IMR-90 (cell line): ENCODE results near the gene ALDOA. TPM values are rescaled to one million over a fixed set of nuclear protein-coding genes. Genes with fewer than 3 reads are reported as not detected.
A peak's percentile ranks its signal among the peaks of the same experiment; 100 is the strongest.

Source experiments
- ATAC-seq: fragments of 200-7000 bp; cut with Tn5 transposase; 2 replicates; pipeline ENCODE4 v1.9.1; 2020; ENCODE audit warnings: low read depth, mild to moderate bottlenecking, moderate library complexity
- Bru-seq: library from RNA; stranded (reverse); fragments of 400-500 nt; gene quantifications from one replicate; lab custom pipeline; 2021; lab: Mats Ljungman, UMichigan
- BruChase-seq, 2 experiments: library from RNA; stranded (reverse); fragments of 400-500 nt; gene quantifications; one replicate each; lab custom pipeline; 2021; lab: Mats Ljungman, UMichigan
- BruUV-seq: library from RNA; stranded (reverse); fragments of 400-500 nt; replicated peaks from 2 replicates; lab custom pipeline; 2021; lab: Mats Ljungman, UMichigan
- CTCF ChIA-PET: fragments of 300-600 bp; formaldehyde crosslinking; extraction: SDS; loops from one replicate; lab custom pipeline; 2021; ENCODE audit warnings: antibody characterized with exemption; lab: Yijun Ruan, JAX
- POLR2A ChIA-PET: fragments of 300-600 bp; sonication (Branson Sonifier 250); formaldehyde crosslinking; loops from one replicate; lab custom pipeline; 2022; ENCODE audit warnings: antibody characterized with exemption; ENCODE audit not compliant: unreplicated experiment; lab: Charles Lee
- DNase-seq: peaks from one replicate; pipeline ENCODE4 v3.0.0; 2013
- H2AFZ ChIP-seq: replicated peaks from 2 replicates; pipeline ENCODE3; 2013; ENCODE audit warnings: low read length, mild to moderate bottlenecking; ENCODE audit not compliant: poor library complexity
- H2AK5ac ChIP-seq: 2 replicates; pipeline ENCODE4 v1.6.1; 2013; ENCODE audit warnings: low read depth, low read length, inconsistent platforms
- H2AK9ac ChIP-seq: replicated peaks from 2 replicates; pipeline ENCODE3; 2013; ENCODE audit warnings: mild to moderate bottlenecking, low read depth, low read length, moderate library complexity; ENCODE audit not compliant: poor library complexity
- H2BK120ac ChIP-seq: 2 replicates; pipeline ENCODE4 v1.6.1; 2013; ENCODE audit warnings: low read depth, low read length, inconsistent platforms
- H2BK15ac ChIP-seq: 3 replicates; pipeline ENCODE4 v1.6.1; 2013; ENCODE audit warnings: low read depth, low read length, inconsistent platforms
- H2BK20ac ChIP-seq: 2 replicates; pipeline ENCODE4 v1.6.1; 2013; ENCODE audit warnings: low read depth, mild to moderate bottlenecking, inconsistent platforms, low read length, moderate library complexity
- H2BK5ac ChIP-seq: 2 replicates; pipeline ENCODE4 v1.6.1; 2013; ENCODE audit warnings: mild to moderate bottlenecking, low read depth, low read length, inconsistent platforms; ENCODE audit not compliant: poor library complexity, severe bottlenecking
- H3K14ac ChIP-seq: replicated peaks from 2 replicates; pipeline ENCODE4 v1.6.1; 2013; ENCODE audit warnings: low read depth, low read length, inconsistent platforms
- H3K18ac ChIP-seq: 2 replicates; pipeline ENCODE4 v1.6.1; 2013; ENCODE audit warnings: low read depth, low read length, control low read depth
- H3K23ac ChIP-seq: 2 replicates; pipeline ENCODE4 v1.6.1; 2013; ENCODE audit warnings: low read depth, low read length, inconsistent platforms
- H3K27ac ChIP-seq: 2 replicates; pipeline ENCODE4 v1.5.1; 2013; ENCODE audit warnings: mild to moderate bottlenecking, control low read depth, low read length; ENCODE audit not compliant: insufficient read depth
- H3K27me3 ChIP-seq: 2 replicates; pipeline ENCODE4 v1.6.1; 2013; ENCODE audit warnings: low read length; ENCODE audit not compliant: control insufficient read depth, insufficient read depth
- H3K36me3 ChIP-seq: 2 replicates; pipeline ENCODE4 v1.6.1; 2013; ENCODE audit warnings: low read length, mixed read lengths; ENCODE audit not compliant: control insufficient read depth, insufficient read depth
- H3K4ac ChIP-seq: 2 replicates; pipeline ENCODE4 v1.6.1; 2013; ENCODE audit warnings: low read depth, low read length, inconsistent platforms
- H3K4me1 ChIP-seq: 2 replicates; pipeline ENCODE4 v1.6.1; 2013; ENCODE audit warnings: low read length, mixed read lengths; ENCODE audit not compliant: control insufficient read depth, insufficient read depth
- H3K4me2 ChIP-seq: 2 replicates; pipeline ENCODE4 v1.6.1; 2013; ENCODE audit warnings: low read depth, mild to moderate bottlenecking, control low read depth, low read length, moderate library complexity
- H3K4me3 ChIP-seq: 2 replicates; pipeline ENCODE4 v1.5.1; 2013; ENCODE audit warnings: low read depth, mild to moderate bottlenecking, control low read depth, low read length, moderate library complexity; ENCODE audit not compliant: insufficient read depth
- H3K56ac ChIP-seq: 2 replicates; pipeline ENCODE4 v1.6.1; 2013; ENCODE audit warnings: low read length, inconsistent platforms; ENCODE audit not compliant: insufficient read depth; ENCODE audit errors: extremely low read depth
- H3K79me1 ChIP-seq, 2 experiments: 2 replicates each; pipeline ENCODE4 v1.6.1; 2013; ENCODE audit warnings: low read length in 2 of 2, inconsistent platforms in 1 of 2, low read depth in 1 of 2
- H3K9ac ChIP-seq: 2 replicates; pipeline ENCODE4 v1.6.1; 2013; ENCODE audit warnings: low read depth, low read length, control low read depth
- H3K9me1 ChIP-seq: 2 replicates; pipeline ENCODE4 v1.6.1; 2013; ENCODE audit warnings: low read length, inconsistent platforms; ENCODE audit not compliant: insufficient read depth
- H3K9me3 ChIP-seq: 2 replicates; pipeline ENCODE4 v1.6.1; 2013; ENCODE audit warnings: low read length; ENCODE audit not compliant: control insufficient read depth, insufficient read depth
- H4K20me1 ChIP-seq: 2 replicates; pipeline ENCODE4 v1.6.1; 2013; ENCODE audit warnings: low read length, inconsistent platforms; ENCODE audit not compliant: insufficient read depth
- H4K5ac ChIP-seq: 2 replicates; pipeline ENCODE4 v1.6.1; 2013; ENCODE audit warnings: mild to moderate bottlenecking, low read depth, low read length, control low read depth
- H4K8ac ChIP-seq, 2 experiments: 2 replicates each; pipeline ENCODE4 v1.6.1; 2013; ENCODE audit warnings: low read depth in 2 of 2, low read length in 2 of 2, control low read depth in 1 of 2, inconsistent platforms in 1 of 2
- H4K91ac ChIP-seq: 2 replicates; pipeline ENCODE4 v1.6.1; 2013; ENCODE audit warnings: low read depth, low read length, inconsistent platforms; ENCODE audit not compliant: insufficient read depth
- CHD1 ChIP-seq: IDR thresholded peaks from 2 replicates; pipeline ENCODE4 v1.6.1; 2012; ENCODE audit warnings: low read depth, low read length, improper control_type of control experiment
- FOS ChIP-seq: fragments of 150-350 bp; IDR thresholded peaks from 2 replicates; pipeline ENCODE4 v1.6.1; 2016; ENCODE audit warnings: low read depth, low read length
- MAFK ChIP-seq: IDR thresholded peaks from 2 replicates; pipeline ENCODE4 v1.6.1; 2012; ENCODE audit warnings: low read depth, low read length, improper control_type of control experiment
- MAZ ChIP-seq: IDR thresholded peaks from 2 replicates; pipeline ENCODE4 v1.6.1; 2012; ENCODE audit warnings: low read depth, mild to moderate bottlenecking, low read length, improper control_type of control experiment, moderate library complexity, borderline replicate concordance
- MXI1 ChIP-seq: IDR thresholded peaks from 2 replicates; pipeline ENCODE4 v1.6.1; 2012; ENCODE audit warnings: low read depth, mild to moderate bottlenecking, low read length, moderate library complexity, borderline replicate concordance
- NFE2L2 ChIP-seq: fragments of 150-350 bp; IDR thresholded peaks from 2 replicates; pipeline ENCODE4 v1.6.1; 2016; ENCODE audit warnings: low read depth, mild to moderate bottlenecking, low read length
- POLR2A ChIP-seq: IDR thresholded peaks from 2 replicates; pipeline ENCODE4 v1.6.1; 2012; ENCODE audit warnings: mild to moderate bottlenecking, low read depth, low read length
- RAD21 ChIP-seq: IDR thresholded peaks from 2 replicates; pipeline ENCODE4 v1.6.1; 2012; ENCODE audit warnings: low read length, improper control_type of control experiment
- SMC3 ChIP-seq: fragments of 150-350 bp; IDR thresholded peaks from 2 replicates; pipeline ENCODE4 v1.6.1; 2016; ENCODE audit warnings: low read depth, mild to moderate bottlenecking, antibody characterized with exemption, low read length, moderate library complexity
- WGBS, 2 experiments: methylation state at CpG; one replicate each; pipeline versions ENCODE4 v1.1.5 to v1.1.7; 2013; ENCODE audit warnings: missing lambda C conversion rate in 2 of 2; ENCODE audit not compliant: insufficient read length in 1 of 2; ENCODE audit errors: extremely low coverage in 2 of 2; 5-methylcytosine and 5-hydroxymethylcytosine counted together
- dilution Hi-C: fragments of 300-500 bp; cut with HindIII; formaldehyde crosslinking; loops from one replicate; pipeline ENCODE4 v1.14.3; 2018; ENCODE audit warnings: low sequenced_read_pairs; ENCODE audit not compliant: unreplicated experiment
- in situ Hi-C: fragments of 300-500 bp; cut with MboI; formaldehyde crosslinking; loops from 3 replicates; pipeline ENCODE4 v1.14.3; 2019; ENCODE audit warnings: low sequenced_read_pairs, inconsistent platforms, mixed read lengths
- intact Hi-C: fragments of 100-400 bp; cut with micrococcal nuclease; formaldehyde crosslinking; loops from 2 replicates; pipeline ENCODE4 v1.10.0; 2022
- long read RNA-seq: library from polyadenylated mRNA; unstranded; transcript quantifications from one replicate; pipeline ENCODE4 v2.0.0, GENCODE V29; 2021; ENCODE audit not compliant: unreplicated experiment
- polyA plus RNA-seq, 3 experiments: library from polyadenylated mRNA; depleted of rRNA; stranded (reverse); fragments of >200 nt; gene quantifications; 2 replicates each; pipeline ENCODE4 v1.2.3, GENCODE V29; 2012; ENCODE audit warnings: low replicate concordance in 1 of 3
- total RNA-seq: library from RNA; depleted of rRNA; stranded (reverse); fragments of >200 nt; gene quantifications from 2 replicates; pipeline ENCODE4 v1.2.3, GENCODE V29; 2012; rRNA removed
- TF ChIP-seq, protein P1 (sequence below): conservative IDR thresholded peaks from 2 replicates; pipeline ENCODE4 v1.5.1; 2012; ENCODE audit warnings: mild to moderate bottlenecking, low read depth, low read length, improper control_type of control experiment
- TF ChIP-seq, protein P2 (sequence below): fragments of 150-350 bp; IDR thresholded peaks from 2 replicates; pipeline ENCODE4 v1.6.1; 2017; ENCODE audit warnings: mild to moderate bottlenecking, antibody characterized with exemption, low read length, low read depth

Gene ALDOA
- total RNA-seq (1,576 and 1,697 TPM in 2 replicates), polyA plus RNA-seq (2012; rRNA removed) (1,990 and 2,139 TPM in 2 replicates), Bru-seq, nascent RNA (percentile 90 among the genes with signal in this experiment), BruChase-seq, experiment 1, labeled RNA remaining after a 6-hour chase (percentile 96 among the genes with signal in this experiment), BruChase-seq, experiment 2, labeled RNA remaining after a 2-hour chase (percentile 88 among the genes with signal in this experiment)
- polyA plus RNA-seq (2012; cell fraction: cytosol; rRNA removed) = 1,937 and 3,090 TPM in 2 replicates
- 1,158 and 2,042 TPM in 2 replicates for polyA plus RNA-seq (2012; cell fraction: nucleus; rRNA removed; ENCODE audit: low replicate concordance)
- long read RNA-seq, transcript ALDOA-206 (9 exons, 1,550 nt) = minor isoform, 30 of 3,134 reads
- long read RNA-seq, transcript ALDOA-219 (8 exons, 1,499 nt) = minor isoform, 7 of 3,134 reads
- long read RNA-seq, transcript ALDOA-209 (9 exons, 1,579 nt) = major isoform, 2,945 of 3,134 reads
- long read RNA-seq, transcript ALDOA-214 (4 exons, 801 nt) = minor isoform, 9 of 3,134 reads
- long read RNA-seq, partial matches to known transcripts = 5 of 3,134 reads
- long read RNA-seq, other reads (novel, unspliced or antisense) = 130 of 3,134 reads

DNA sequence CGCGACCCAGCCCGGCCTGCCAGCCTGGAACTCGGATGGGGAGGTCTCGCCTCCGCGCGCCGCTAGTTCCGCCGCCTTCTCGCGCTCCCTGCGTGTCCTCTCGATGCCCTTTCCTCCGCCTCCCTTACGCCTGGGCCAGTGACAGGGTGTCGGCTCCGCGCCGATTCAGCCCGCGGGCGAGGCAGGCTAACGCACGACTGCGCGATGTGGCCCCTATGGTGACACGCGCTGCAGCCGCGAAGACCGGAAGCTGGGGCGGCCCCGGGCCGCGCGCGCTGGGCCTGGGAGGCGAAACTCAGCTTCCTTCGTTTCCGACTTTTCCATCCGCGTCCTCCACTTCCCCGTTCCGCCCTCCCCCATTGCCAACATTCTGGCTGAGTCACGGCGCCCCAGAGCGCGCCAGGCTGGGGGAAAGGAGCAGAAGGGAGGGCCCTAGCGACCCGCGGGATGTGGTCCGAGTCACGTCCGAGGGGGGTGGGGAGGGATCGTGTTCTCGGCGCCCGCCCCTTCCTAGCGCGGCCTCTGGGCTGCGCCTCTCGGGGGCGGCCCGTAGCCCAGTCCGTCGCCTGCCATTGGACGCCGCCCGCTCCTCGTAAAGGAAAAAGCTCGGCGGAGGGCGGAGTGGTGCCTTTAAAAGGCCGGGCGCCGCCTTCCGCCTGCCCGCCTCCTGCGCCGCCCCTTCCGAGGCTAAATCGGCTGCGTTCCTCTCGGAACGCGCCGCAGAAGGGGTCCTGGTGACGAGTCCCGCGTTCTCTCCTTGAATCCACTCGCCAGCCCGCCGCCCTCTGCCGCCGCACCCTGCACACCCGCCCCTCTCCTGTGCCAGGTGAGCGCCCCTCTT lies at the start of gene ALDOA:
Gene ALDOA (plus strand): TSS at position 659 of the 841 bp plus-strand sequence. CDS start 1,138 bp downstream, outside the sequence.
- Histone ChIP-seq H3K4me1 (peaks cover 37% of the 10 kb centered on the region), H4K8ac (peak within 1 kb of the TSS; percentile 86 to 99), H2BK20ac (no peak within 1 kb of the TSS), H4K20me1 (peaks cover 47% of the 10 kb centered on the region), H3K27me3 (no peaks in the 10 kb centered on the region), H3K36me3 (peaks cover 36% of the 10 kb centered on the region), H3K4me3 (peak within 1 kb of the TSS; percentile 85), H2AFZ (peak within 1 kb of the TSS; percentile 99), H3K18ac (peak within 1 kb of the TSS; percentile 93), H2AK9ac (peak within 1 kb of the TSS; percentile 100), H2BK120ac (peak within 1 kb of the TSS; percentile 98), H3K4me2 (peak within 1 kb of the TSS; percentile 96), H3K56ac (peak within 1 kb of the TSS; percentile 94), H4K91ac (peak within 1 kb of the TSS; percentile 99), H3K4ac (peak within 1 kb of the TSS; percentile 100), H3K23ac (peak within 1 kb of the TSS; percentile 99), H3K27ac (peak within 1 kb of the TSS; percentile 99), H2BK5ac (peak within 1 kb of the TSS; percentile 99), H2BK15ac (peak within 1 kb of the TSS; percentile 78; the same call in 2 of the 3 replicates), H3K9me1 (peaks cover 28% of the 10 kb centered on the region), H3K9me3 (no peaks in the 10 kb centered on the region), H4K5ac (peak within 1 kb of the TSS; percentile 98), H3K79me1 (peaks cover 22 to 53% of the 10 kb centered on the region in 2 experiments; a peak in 3 of 4 replicates), H3K9ac (peak within 1 kb of the TSS; percentile 96), H3K14ac (peak within 1 kb of the TSS; percentile 100), H2AK5ac (peak within 1 kb of the TSS; percentile 98)
- in situ Hi-C loops = no loop called here
- peak; percentile 88 for ATAC-seq
- WGBS, 2 experiments = 2% methylated on average over 49 of the region's 99 CpGs; no CpG with 5 or more reads in 1 of the 2 experiments
- ChIA-PET CTCF (interaction anchor here (0.6 to 1.0 kb wide), 2 partner anchors 10 to 200 kb away, joined by 3 read pairs; no protein-coding TSS in a partner anchor), POLR2A (interaction anchor here (0.6 to 1.3 kb wide), 3 partner anchors 10 to 12 kb away, joined by 4 to 6 read pairs (median 4); a partner anchor contains a TSS)
- peak; percentile 98 for DNase-seq
- BruUV-seq = no TSS peak
- intact Hi-C loops = no loop called here
- dilution Hi-C loops = no loop called here
- TF ChIP-seq MXI1 = peak; percentile 73; the same call in 1 of the 2 replicates
- TF ChIP-seq, protein P1, sequence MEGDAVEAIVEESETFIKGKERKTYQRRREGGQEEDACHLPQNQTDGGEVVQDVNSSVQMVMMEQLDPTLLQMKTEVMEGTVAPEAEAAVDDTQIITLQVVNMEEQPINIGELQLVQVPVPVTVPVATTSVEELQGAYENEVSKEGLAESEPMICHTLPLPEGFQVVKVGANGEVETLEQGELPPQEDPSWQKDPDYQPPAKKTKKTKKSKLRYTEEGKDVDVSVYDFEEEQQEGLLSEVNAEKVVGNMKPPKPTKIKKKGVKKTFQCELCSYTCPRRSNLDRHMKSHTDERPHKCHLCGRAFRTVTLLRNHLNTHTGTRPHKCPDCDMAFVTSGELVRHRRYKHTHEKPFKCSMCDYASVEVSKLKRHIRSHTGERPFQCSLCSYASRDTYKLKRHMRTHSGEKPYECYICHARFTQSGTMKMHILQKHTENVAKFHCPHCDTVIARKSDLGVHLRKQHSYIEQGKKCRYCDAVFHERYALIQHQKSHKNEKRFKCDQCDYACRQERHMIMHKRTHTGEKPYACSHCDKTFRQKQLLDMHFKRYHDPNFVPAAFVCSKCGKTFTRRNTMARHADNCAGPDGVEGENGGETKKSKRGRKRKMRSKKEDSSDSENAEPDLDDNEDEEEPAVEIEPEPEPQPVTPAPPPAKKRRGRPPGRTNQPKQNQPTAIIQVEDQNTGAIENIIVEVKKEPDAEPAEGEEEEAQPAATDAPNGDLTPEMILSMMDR = no peak
- TF ChIP-seq FOS = peak; percentile 81; the same call in 1 of the 2 replicates
- TF ChIP-seq MAZ = peak; percentile 92
- peak; percentile 61; the same call in 1 of the 2 replicates for TF ChIP-seq CHD1
- peak; percentile 53 for TF ChIP-seq MAFK
- TF ChIP-seq, protein P2, sequence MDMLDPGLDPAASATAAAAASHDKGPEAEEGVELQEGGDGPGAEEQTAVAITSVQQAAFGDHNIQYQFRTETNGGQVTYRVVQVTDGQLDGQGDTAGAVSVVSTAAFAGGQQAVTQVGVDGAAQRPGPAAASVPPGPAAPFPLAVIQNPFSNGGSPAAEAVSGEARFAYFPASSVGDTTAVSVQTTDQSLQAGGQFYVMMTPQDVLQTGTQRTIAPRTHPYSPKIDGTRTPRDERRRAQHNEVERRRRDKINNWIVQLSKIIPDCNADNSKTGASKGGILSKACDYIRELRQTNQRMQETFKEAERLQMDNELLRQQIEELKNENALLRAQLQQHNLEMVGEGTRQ = 0 out of 2 replicates have a peak, but pooled peaks have one; percentile 6
- TF ChIP-seq POLR2A = peak; percentile 99
- TF ChIP-seq RAD21 = no peak
- TF ChIP-seq SMC3 = no peak
- TF ChIP-seq NFE2L2 = peak; percentile 96
